ENCODE measurements around the gene CSNK1G3. TPM values are rescaled to one million over a fixed set of nuclear protein-coding genes. Genes with fewer than 3 reads are reported as not detected.

The CSNK1G3 gene
- total and polyA plus RNA-seq, 8 donors: 36.1 to 54.3 (median 46.7) TPM

GRCh38 chr5:123554601-123555000 is 42.6 kb downstream of the CSNK1G3 start:
- DNase-seq: no peak
- intact Hi-C loops (cut with DNase I): no loop called here
- no peak overlapping the region for H3K4me3 ChIP-seq

GRCh38 chr5:123557907-123558306 is 45.9 kb downstream of the CSNK1G3 start:
- Histone ChIP-seq H3K9me3 (no peaks in the 10 kb centered on the region), H3K4me1 (no peaks in the 10 kb centered on the region), H3K27me3 (no peaks in the 10 kb centered on the region), H3K4me3 (no peak overlapping the region), H3K36me3 (no peaks in the 10 kb centered on the region), H3K27ac (no peak overlapping the region)
- ATAC-seq: no peak
- intact Hi-C loops (cut with DNase I): no loop called here
- DNase-seq: no peak
- no peak for TF ChIP-seq CTCF (IDR thresholded peaks at IDR 0.05)

More at GRCh38 chr5:123554601-123555000, 42.6 kb downstream of the CSNK1G3 start:
- Histone ChIP-seq H3K27ac (no peak overlapping the region), H3K36me3 (no peaks in the 10 kb centered on the region), H3K4me1 (no peaks in the 10 kb centered on the region), H3K9me3 (no peaks in the 10 kb centered on the region), H3K27me3 (no peaks in the 10 kb centered on the region)
- ATAC-seq: no peak
- TF ChIP-seq CTCF (IDR thresholded peaks at IDR 0.05): no peak

- no peaks in the 10 kb centered on the region for H3K4me1 ChIP-seq
- no peaks in the 10 kb centered on the region for H3K9me3 ChIP-seq
- H3K27me3 ChIP-seq: no peaks in the 10 kb centered on the region
- DNase-seq: no peak
- no peak for TF ChIP-seq CTCF (IDR thresholded peaks at IDR 0.05)
- no peak overlapping the region for H3K4me3 ChIP-seq
- H3K27ac ChIP-seq: no peak overlapping the region
- H3K36me3 ChIP-seq: no peaks in the 10 kb centered on the region
- ATAC-seq: no peak
- intact Hi-C loops (cut with DNase I): no loop called here
These were observed 46.9 kb downstream of the CSNK1G3 start for GRCh38 chr5:123558762-123559433.

- Histone ChIP-seq H3K36me3 (no peaks in the 10 kb centered on the region), H3K4me1 (no peaks in the 10 kb centered on the region), H3K27me3 (no peaks in the 10 kb centered on the region), H3K9me3 (no peaks in the 10 kb centered on the region), H3K4me3 (no peak overlapping the region), H3K27ac (no peak overlapping the region)
- intact Hi-C loops (cut with DNase I): no loop called here
- ATAC-seq (no peak), DNase-seq (no peak)
- TF ChIP-seq CTCF (IDR thresholded peaks at IDR 0.05): no peak
These were observed 47.4 kb downstream of the CSNK1G3 start for GRCh38 chr5:123559434-123559775.

- DNase-seq (no peak), ATAC-seq (no peak)
- Histone ChIP-seq H3K27ac (no peak overlapping the region), H3K36me3 (no peaks in the 10 kb centered on the region), H3K9me3 (no peaks in the 10 kb centered on the region), H3K27me3 (no peaks in the 10 kb centered on the region), H3K4me1 (no peaks in the 10 kb centered on the region), H3K4me3 (no peak overlapping the region)
- no peak for TF ChIP-seq CTCF (IDR thresholded peaks at IDR 0.05)
- intact Hi-C loops (cut with DNase I): no loop called here
These were observed 49.3 kb downstream of the CSNK1G3 start for GRCh38 chr5:123561230-123561629.
